Omental fat pad (tissue), 4 donors: ENCODE data around the gene LDHAL6B. TPM values are rescaled to one million over a fixed set of nuclear protein-coding genes. Genes with fewer than 3 reads are reported as not detected.

Source experiments
- ATAC-seq: fragments of 150-250 bp; one replicate; pipeline ENCODE4 v1.9.1; 2016; ENCODE audit warnings: mild to moderate bottlenecking, moderate library complexity; ENCODE audit not compliant: low FRiP score
- DNase-seq: peaks from one replicate; pipeline ENCODE4 v3.0.0-alpha.2; 2019; ENCODE audit warnings: low spot score
- CTCF ChIP-seq, 3 donors: fragments of 450-650 bp; IDR thresholded peaks; one replicate each; pipeline ENCODE4 v1.5.1; 2016 to 2017; ENCODE audit warnings: antibody characterized with exemption in 3 of 3, mild to moderate bottlenecking in 3 of 3, moderate library complexity in 2 of 3
- total RNA-seq, 4 donors: library from RNA; depleted of rRNA; stranded (reverse); fragments of >200 nt; gene quantifications; one replicate each; pipeline ENCODE4 v1.1.0, GENCODE V29; 2016

The LDHAL6B gene
- total RNA-seq, 4 donors from 2014 or later = not detected

- ATAC-seq (no peak), DNase-seq (no peak)
- TF ChIP-seq CTCF (IDR thresholded peaks at IDR 0.05) = no peak
Measured at GRCh38 chr15:59237924-59238331, 31.3 kb downstream of the LDHAL6B start.

GRCh38 chr15:59240036-59240435 is 33.4 kb downstream of the LDHAL6B start:
- DNase-seq (no peak), ATAC-seq (no peak)
- no peak for TF ChIP-seq CTCF (IDR thresholded peaks at IDR 0.05)

- no peak for TF ChIP-seq CTCF (IDR thresholded peaks at IDR 0.05)
- ATAC-seq = no peak
- DNase-seq = no peak
Measured at GRCh38 chr15:59242649-59243048, 36.0 kb downstream of the LDHAL6B start.

GRCh38 chr15:59243622-59244021 is 37.0 kb downstream of the LDHAL6B start:
- DNase-seq (no peak), ATAC-seq (no peak)
- no peak for TF ChIP-seq CTCF (IDR thresholded peaks at IDR 0.05)

- no peak for TF ChIP-seq CTCF (IDR thresholded peaks at IDR 0.05)
Measured at GRCh38 chr15:59244337-59244736, 37.7 kb downstream of the LDHAL6B start.

GRCh38 chr15:59245559-59245958 is 38.9 kb downstream of the LDHAL6B start:
- ATAC-seq (no peak), DNase-seq (no peak)
- TF ChIP-seq CTCF (IDR thresholded peaks at IDR 0.05) = no peak

More at GRCh38 chr15:59244337-59244736, 37.7 kb downstream of the LDHAL6B start:
- no peak for ATAC-seq
- DNase-seq = no peak

GRCh38 chr15:59247364-59247763 is 40.7 kb downstream of the LDHAL6B start:
- no peak for ATAC-seq
- no peak for DNase-seq

More at GRCh38 chr15:59247364-59247763, 40.7 kb downstream of the LDHAL6B start:
- TF ChIP-seq CTCF (IDR thresholded peaks at IDR 0.05) = no peak
